ENCODE results near the gene SMS. TPM values are rescaled to one million over a fixed set of nuclear protein-coding genes. Genes with fewer than 3 reads are reported as not detected.
A peak's percentile ranks its signal among the peaks of the same experiment; 100 is the strongest.

SMS gene
- total RNA-seq, 1 experiment from 2014 or later, result 173 TPM

GRCh38 chrX:22024577-22024976 is 84.1 kb downstream of the SMS start:
- no peaks in the 10 kb centered on the region for H3K27me3 Mint-ChIP-seq (ENCODE audit: low read depth)
- H3K4me3 Mint-ChIP-seq, result no peak overlapping the region
- DNase-seq (ENCODE audit: low spot score) (no peak), ATAC-seq (peak; percentile 65)
- TF ChIP-seq OVOL2 (CRISPR knock-in tag; IDR thresholded peaks at IDR 0.05; ENCODE audit: borderline replicate concordance) (no peak), IRF2 (CRISPR knock-in tag; IDR thresholded peaks at IDR 0.05; ENCODE audit: borderline replicate concordance, low read depth) (no peak), FOXJ3 (CRISPR knock-in tag; IDR thresholded peaks at IDR 0.05; ENCODE audit: borderline replicate concordance) (no peak), KAT7 (CRISPR knock-in tag; IDR thresholded peaks at IDR 0.05; ENCODE audit: borderline replicate concordance) (no peak), ESRRA (CRISPR knock-in tag; IDR thresholded peaks at IDR 0.05; ENCODE audit: borderline replicate concordance) (no peak), FOXK1 (CRISPR knock-in tag; IDR thresholded peaks at IDR 0.05) (no peak), ZNF263 (CRISPR knock-in tag; IDR thresholded peaks at IDR 0.05; ENCODE audit: low read depth) (no peak), TEAD1 (CRISPR knock-in tag; IDR thresholded peaks at IDR 0.05) (no peak), IRF1 (CRISPR knock-in tag; IDR thresholded peaks at IDR 0.05) (no peak), EMX1 (CRISPR knock-in tag; IDR thresholded peaks at IDR 0.05) (no peak), NR1H2 (CRISPR knock-in tag; IDR thresholded peaks at IDR 0.05) (no peak), E2F1 (CRISPR knock-in tag; IDR thresholded peaks at IDR 0.05) (no peak), JAZF1 (CRISPR knock-in tag; IDR thresholded peaks at IDR 0.05) (no peak)
- TF ChIP-seq, protein P1, sequence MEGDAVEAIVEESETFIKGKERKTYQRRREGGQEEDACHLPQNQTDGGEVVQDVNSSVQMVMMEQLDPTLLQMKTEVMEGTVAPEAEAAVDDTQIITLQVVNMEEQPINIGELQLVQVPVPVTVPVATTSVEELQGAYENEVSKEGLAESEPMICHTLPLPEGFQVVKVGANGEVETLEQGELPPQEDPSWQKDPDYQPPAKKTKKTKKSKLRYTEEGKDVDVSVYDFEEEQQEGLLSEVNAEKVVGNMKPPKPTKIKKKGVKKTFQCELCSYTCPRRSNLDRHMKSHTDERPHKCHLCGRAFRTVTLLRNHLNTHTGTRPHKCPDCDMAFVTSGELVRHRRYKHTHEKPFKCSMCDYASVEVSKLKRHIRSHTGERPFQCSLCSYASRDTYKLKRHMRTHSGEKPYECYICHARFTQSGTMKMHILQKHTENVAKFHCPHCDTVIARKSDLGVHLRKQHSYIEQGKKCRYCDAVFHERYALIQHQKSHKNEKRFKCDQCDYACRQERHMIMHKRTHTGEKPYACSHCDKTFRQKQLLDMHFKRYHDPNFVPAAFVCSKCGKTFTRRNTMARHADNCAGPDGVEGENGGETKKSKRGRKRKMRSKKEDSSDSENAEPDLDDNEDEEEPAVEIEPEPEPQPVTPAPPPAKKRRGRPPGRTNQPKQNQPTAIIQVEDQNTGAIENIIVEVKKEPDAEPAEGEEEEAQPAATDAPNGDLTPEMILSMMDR (IDR thresholded peaks at IDR 0.05), result no peak
- TF ChIP-seq, protein P2, sequence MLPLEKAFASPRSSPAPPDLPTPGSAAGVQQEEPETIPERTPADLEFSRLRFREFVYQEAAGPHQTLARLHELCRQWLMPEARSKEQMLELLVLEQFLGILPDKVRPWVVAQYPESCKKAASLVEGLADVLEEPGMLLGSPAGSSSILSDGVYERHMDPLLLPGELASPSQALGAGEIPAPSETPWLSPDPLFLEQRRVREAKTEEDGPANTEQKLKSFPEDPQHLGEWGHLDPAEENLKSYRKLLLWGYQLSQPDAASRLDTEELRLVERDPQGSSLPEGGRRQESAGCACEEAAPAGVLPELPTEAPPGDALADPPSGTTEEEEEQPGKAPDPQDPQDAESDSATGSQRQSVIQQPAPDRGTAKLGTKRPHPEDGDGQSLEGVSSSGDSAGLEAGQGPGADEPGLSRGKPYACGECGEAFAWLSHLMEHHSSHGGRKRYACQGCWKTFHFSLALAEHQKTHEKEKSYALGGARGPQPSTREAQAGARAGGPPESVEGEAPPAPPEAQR (CRISPR knock-in tag; IDR thresholded peaks at IDR 0.05), result no peak
- TF ChIP-seq, protein P3, sequence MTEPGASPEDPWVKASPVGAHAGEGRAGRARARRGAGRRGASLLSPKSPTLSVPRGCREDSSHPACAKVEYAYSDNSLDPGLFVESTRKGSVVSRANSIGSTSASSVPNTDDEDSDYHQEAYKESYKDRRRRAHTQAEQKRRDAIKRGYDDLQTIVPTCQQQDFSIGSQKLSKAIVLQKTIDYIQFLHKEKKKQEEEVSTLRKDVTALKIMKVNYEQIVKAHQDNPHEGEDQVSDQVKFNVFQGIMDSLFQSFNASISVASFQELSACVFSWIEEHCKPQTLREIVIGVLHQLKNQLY (CRISPR knock-in tag; IDR thresholded peaks at IDR 0.05), result no peak
- TF ChIP-seq, protein P4, sequence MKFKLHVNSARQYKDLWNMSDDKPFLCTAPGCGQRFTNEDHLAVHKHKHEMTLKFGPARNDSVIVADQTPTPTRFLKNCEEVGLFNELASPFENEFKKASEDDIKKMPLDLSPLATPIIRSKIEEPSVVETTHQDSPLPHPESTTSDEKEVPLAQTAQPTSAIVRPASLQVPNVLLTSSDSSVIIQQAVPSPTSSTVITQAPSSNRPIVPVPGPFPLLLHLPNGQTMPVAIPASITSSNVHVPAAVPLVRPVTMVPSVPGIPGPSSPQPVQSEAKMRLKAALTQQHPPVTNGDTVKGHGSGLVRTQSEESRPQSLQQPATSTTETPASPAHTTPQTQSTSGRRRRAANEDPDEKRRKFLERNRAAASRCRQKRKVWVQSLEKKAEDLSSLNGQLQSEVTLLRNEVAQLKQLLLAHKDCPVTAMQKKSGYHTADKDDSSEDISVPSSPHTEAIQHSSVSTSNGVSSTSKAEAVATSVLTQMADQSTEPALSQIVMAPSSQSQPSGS (CRISPR knock-in tag; IDR thresholded peaks at IDR 0.05; ENCODE audit: borderline replicate concordance, low read depth), result no peak
- no peak overlapping the region for H3K27ac Mint-ChIP-seq
- H3K4me1 Mint-ChIP-seq, result peaks cover 21% of the 10 kb centered on the region
- peaks cover 3% of the 10 kb centered on the region for H3K9me3 Mint-ChIP-seq
- POLR2A ChIA-PET, result no interaction called here
- H3K36me3 Mint-ChIP-seq, result no peaks in the 10 kb centered on the region
- CTCF ChIA-PET, result interaction anchor here (2.9 kb wide), 1 partner anchor 39 kb away, joined by 11 read pairs; no protein-coding TSS in a partner anchor

- peaks cover 5% of the 10 kb centered on the region for H3K9me3 Mint-ChIP-seq
- no peak overlapping the region for H3K27ac Mint-ChIP-seq
- ATAC-seq, result no peak
- CTCF ChIA-PET, result interaction anchor here (2.9 kb wide), 1 partner anchor 41 kb away, joined by 11 read pairs; no protein-coding TSS in a partner anchor
- peaks cover 23% of the 10 kb centered on the region for H3K4me1 Mint-ChIP-seq
- H3K36me3 Mint-ChIP-seq, result no peaks in the 10 kb centered on the region
- H3K27me3 Mint-ChIP-seq (ENCODE audit: low read depth), result no peaks in the 10 kb centered on the region
- no peak for DNase-seq (ENCODE audit: low spot score)
- no peak overlapping the region for H3K4me3 Mint-ChIP-seq
- TF ChIP-seq ZBTB21 (CRISPR knock-in tag; IDR thresholded peaks at IDR 0.05; ENCODE audit: borderline replicate concordance), result no peak
- TF ChIP-seq SOX15 (CRISPR knock-in tag; IDR thresholded peaks at IDR 0.05), result no peak
- no peak for TF ChIP-seq ZNF263 (CRISPR knock-in tag; IDR thresholded peaks at IDR 0.05; ENCODE audit: low read depth)
- TF ChIP-seq ZNF423 (CRISPR knock-in tag; IDR thresholded peaks at IDR 0.05), result no peak
- no peak for TF ChIP-seq TEAD1 (CRISPR knock-in tag; IDR thresholded peaks at IDR 0.05)
- TF ChIP-seq, protein P5, sequence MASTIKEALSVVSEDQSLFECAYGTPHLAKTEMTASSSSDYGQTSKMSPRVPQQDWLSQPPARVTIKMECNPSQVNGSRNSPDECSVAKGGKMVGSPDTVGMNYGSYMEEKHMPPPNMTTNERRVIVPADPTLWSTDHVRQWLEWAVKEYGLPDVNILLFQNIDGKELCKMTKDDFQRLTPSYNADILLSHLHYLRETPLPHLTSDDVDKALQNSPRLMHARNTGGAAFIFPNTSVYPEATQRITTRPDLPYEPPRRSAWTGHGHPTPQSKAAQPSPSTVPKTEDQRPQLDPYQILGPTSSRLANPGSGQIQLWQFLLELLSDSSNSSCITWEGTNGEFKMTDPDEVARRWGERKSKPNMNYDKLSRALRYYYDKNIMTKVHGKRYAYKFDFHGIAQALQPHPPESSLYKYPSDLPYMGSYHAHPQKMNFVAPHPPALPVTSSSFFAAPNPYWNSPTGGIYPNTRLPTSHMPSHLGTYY (CRISPR knock-in tag; IDR thresholded peaks at IDR 0.05), result no peak
- no peak for TF ChIP-seq ZNF121 (CRISPR knock-in tag; IDR thresholded peaks at IDR 0.05)
- no peak for TF ChIP-seq ZNF219 (CRISPR knock-in tag; IDR thresholded peaks at IDR 0.05; ENCODE audit: borderline replicate concordance)
- TF ChIP-seq FOXJ3 (CRISPR knock-in tag; IDR thresholded peaks at IDR 0.05; ENCODE audit: borderline replicate concordance), result no peak
- TF ChIP-seq E2F1 (CRISPR knock-in tag; IDR thresholded peaks at IDR 0.05), result no peak
- no peak for TF ChIP-seq MYBL2 (CRISPR knock-in tag; IDR thresholded peaks at IDR 0.05)
- TF ChIP-seq, protein P6, sequence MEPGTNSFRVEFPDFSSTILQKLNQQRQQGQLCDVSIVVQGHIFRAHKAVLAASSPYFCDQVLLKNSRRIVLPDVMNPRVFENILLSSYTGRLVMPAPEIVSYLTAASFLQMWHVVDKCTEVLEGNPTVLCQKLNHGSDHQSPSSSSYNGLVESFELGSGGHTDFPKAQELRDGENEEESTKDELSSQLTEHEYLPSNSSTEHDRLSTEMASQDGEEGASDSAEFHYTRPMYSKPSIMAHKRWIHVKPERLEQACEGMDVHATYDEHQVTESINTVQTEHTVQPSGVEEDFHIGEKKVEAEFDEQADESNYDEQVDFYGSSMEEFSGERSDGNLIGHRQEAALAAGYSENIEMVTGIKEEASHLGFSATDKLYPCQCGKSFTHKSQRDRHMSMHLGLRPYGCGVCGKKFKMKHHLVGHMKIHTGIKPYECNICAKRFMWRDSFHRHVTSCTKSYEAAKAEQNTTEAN (CRISPR knock-in tag; IDR thresholded peaks at IDR 0.05), result no peak
- POLR2A ChIA-PET, result no interaction called here
Observed at GRCh38 chrX:22025751-22026150, 85.2 kb downstream of the SMS start.

Data from WTC11 (cell line).